ENCODE measurements around the gene GLIS2. TPM values are rescaled to one million over a fixed set of nuclear protein-coding genes. Genes with fewer than 3 reads are reported as not detected.

The GLIS2 gene
- total and polyA plus RNA-seq, 2 donors (not counting 1 experiment from before 2014, with no cell fraction given): 4.0 to 6.0 TPM

GRCh38 chr16:4334724-4335495, 19.0 kb downstream of the GLIS2 start:
- no peak overlapping the region for H3K4me2 ChIP-seq (ENCODE audit: extremely low read depth, insufficient read depth, low read length)
- no peak overlapping the region for H2AFZ ChIP-seq (ENCODE audit: low read length)
- no peak overlapping the region for H3K4me3 ChIP-seq (replicated peaks in 1 of 4; ENCODE audit: control extremely low read depth in 1 of 4, insufficient read depth in 1 of 4, low read depth in 3 of 4, low read length in 4 of 4)
- no peak overlapping the region for H3K9ac ChIP-seq (ENCODE audit: insufficient read depth, low read length)
- H3K36me3 ChIP-seq (ENCODE audit: control insufficient read depth, insufficient read depth, low read length): peaks cover 32% of the 10 kb centered on the region
- H3K79me2 ChIP-seq (ENCODE audit: control insufficient read depth, insufficient read depth, low read length): peaks cover 30% of the 10 kb centered on the region
- no peaks in the 10 kb centered on the region for H3K27me3 ChIP-seq (ENCODE audit: control insufficient read depth, insufficient read depth, low read length)
- no peaks in the 10 kb centered on the region for H4K20me1 ChIP-seq (ENCODE audit: control insufficient read depth, extremely low read depth, insufficient read depth, low read length)
- H3K9me3 ChIP-seq (ENCODE audit: control insufficient read depth, insufficient read depth, low read depth, low read length): no peaks in the 10 kb centered on the region
- H3K27ac ChIP-seq (ENCODE audit: insufficient read depth, low read length): no peak overlapping the region
- peaks cover 4% of the 10 kb centered on the region for H3K4me1 ChIP-seq (ENCODE audit: control insufficient read depth, extremely low read depth, insufficient read depth, low read length)
- TF ChIP-seq EZH2 (IDR thresholded peaks at IDR 0.05; ENCODE audit: low read length, missing control alignments) (no peak), CTCF (conservative IDR thresholded peaks at IDR 0.05 in 1 of 2, IDR thresholded peaks at IDR 0.05 in 1 of 2; ENCODE audit: low read depth in 1 of 2, low read length in 2 of 2) (no peak)
- no peak for DNase-seq (ENCODE audit: low read depth in 2 of 2)

GRCh38 chr16:4336701-4337539, 21.1 kb downstream of the GLIS2 start:
- H4K20me1 ChIP-seq (ENCODE audit: control insufficient read depth, extremely low read depth, insufficient read depth, low read length): no peaks in the 10 kb centered on the region
- H3K27ac ChIP-seq (ENCODE audit: insufficient read depth, low read length): no peak overlapping the region
- no peaks in the 10 kb centered on the region for H3K27me3 ChIP-seq (ENCODE audit: control insufficient read depth, insufficient read depth, low read length)
- no peaks in the 10 kb centered on the region for H3K9me3 ChIP-seq (ENCODE audit: control insufficient read depth, insufficient read depth, low read depth, low read length)
- no peak overlapping the region for H3K4me2 ChIP-seq (ENCODE audit: extremely low read depth, insufficient read depth, low read length)
- TF ChIP-seq CTCF (conservative IDR thresholded peaks at IDR 0.05 in 1 of 2, IDR thresholded peaks at IDR 0.05 in 1 of 2; ENCODE audit: low read depth in 1 of 2, low read length in 2 of 2): no peak
- TF ChIP-seq EZH2 (IDR thresholded peaks at IDR 0.05; ENCODE audit: low read length, missing control alignments): no peak
- H3K4me1 ChIP-seq (ENCODE audit: control insufficient read depth, extremely low read depth, insufficient read depth, low read length): peaks cover 8% of the 10 kb centered on the region
- H3K36me3 ChIP-seq (ENCODE audit: control insufficient read depth, insufficient read depth, low read length): peaks cover 42% of the 10 kb centered on the region
- H3K79me2 ChIP-seq (ENCODE audit: control insufficient read depth, insufficient read depth, low read length): peaks cover 26% of the 10 kb centered on the region
- no peak for DNase-seq (ENCODE audit: low read depth in 2 of 2)
- H3K4me3 ChIP-seq (replicated peaks in 1 of 4; ENCODE audit: control extremely low read depth in 1 of 4, insufficient read depth in 1 of 4, low read depth in 3 of 4, low read length in 4 of 4): no peak overlapping the region
- H3K9ac ChIP-seq (ENCODE audit: insufficient read depth, low read length): no peak overlapping the region
- H2AFZ ChIP-seq (ENCODE audit: low read length): no peak overlapping the region

- TF ChIP-seq EZH2 (IDR thresholded peaks at IDR 0.05; ENCODE audit: low read length, missing control alignments) (no peak), CTCF (conservative IDR thresholded peaks at IDR 0.05 in 1 of 2, IDR thresholded peaks at IDR 0.05 in 1 of 2; ENCODE audit: low read depth in 1 of 2, low read length in 2 of 2) (no peak)
- Histone ChIP-seq H3K27me3 (ENCODE audit: control insufficient read depth, insufficient read depth, low read length) (no peaks in the 10 kb centered on the region), H3K36me3 (ENCODE audit: control insufficient read depth, insufficient read depth, low read length) (peaks cover 38% of the 10 kb centered on the region), H3K4me3 (replicated peaks in 1 of 4; ENCODE audit: control extremely low read depth in 1 of 4, insufficient read depth in 1 of 4, low read depth in 3 of 4, low read length in 4 of 4) (no peak overlapping the region), H3K4me1 (ENCODE audit: control insufficient read depth, extremely low read depth, insufficient read depth, low read length) (peaks cover 8% of the 10 kb centered on the region), H3K4me2 (ENCODE audit: extremely low read depth, insufficient read depth, low read length) (no peak overlapping the region), H2AFZ (ENCODE audit: low read length) (no peak overlapping the region), H3K79me2 (ENCODE audit: control insufficient read depth, insufficient read depth, low read length) (peaks cover 19% of the 10 kb centered on the region), H4K20me1 (ENCODE audit: control insufficient read depth, extremely low read depth, insufficient read depth, low read length) (no peaks in the 10 kb centered on the region), H3K27ac (ENCODE audit: insufficient read depth, low read length) (no peak overlapping the region), H3K9ac (ENCODE audit: insufficient read depth, low read length) (no peak overlapping the region), H3K9me3 (ENCODE audit: control insufficient read depth, insufficient read depth, low read depth, low read length) (no peaks in the 10 kb centered on the region)
- DNase-seq (ENCODE audit: low read depth in 2 of 2): no peak
Observed at GRCh38 chr16:4337540-4338088, 21.7 kb downstream of the GLIS2 start.

All from fibroblast of lung (primary cell).